HEK293T (cell line): ENCODE results near the gene ALG6.
"Not testable (repeated sequence)": the region's sequence is repeated elsewhere in the genome, so short reads cannot be mapped to it uniquely, and the experiment has no call there.

Experiments used
- CTCF ChIA-PET: fragments of 350-600 bp; formaldehyde crosslinking; extraction: SDS; loops from one replicate; lab custom pipeline; 2021; ENCODE audit warnings: antibody characterized with exemption, inconsistent platforms; lab: Yijun Ruan, JAX
- POLR2A ChIA-PET: fragments of 350-600 bp; formaldehyde crosslinking; extraction: SDS; loops from one replicate; lab custom pipeline; 2020; ENCODE audit warnings: antibody characterized with exemption, inconsistent platforms; lab: Yijun Ruan, JAX
- DNase-seq: peaks from one replicate; pipeline ENCODE4 v3.0.0; 2012; ENCODE audit warnings: mixed read lengths; ENCODE audit errors: extremely low spot score
- ARNT ChIP-seq: fragments of 450-650 bp; IDR thresholded peaks from 2 replicates; pipeline ENCODE4 v1.6.1; 2017; ENCODE audit warnings: mild to moderate bottlenecking
- BHLHE40 ChIP-seq: fragments of 450-650 bp; IDR thresholded peaks from 2 replicates; pipeline ENCODE4 v1.6.1; 2016; ENCODE audit warnings: mild to moderate bottlenecking, moderate library complexity, borderline replicate concordance
- CTBP1 ChIP-seq: fragments of 450-650 bp; IDR thresholded peaks from 2 replicates; pipeline ENCODE4 v1.6.1; 2016; ENCODE audit warnings: borderline replicate concordance
- ELF4 ChIP-seq: fragments of 450-650 bp; IDR thresholded peaks from 2 replicates; pipeline ENCODE4 v1.6.1; 2017; ENCODE audit warnings: antibody characterized with exemption
- FOXA1 ChIP-seq: fragments of 450-650 bp; IDR thresholded peaks from 2 replicates; pipeline ENCODE4 v1.6.1; 2016; ENCODE audit warnings: mild to moderate bottlenecking
- FOXK2 ChIP-seq: fragments of 450-650 bp; IDR thresholded peaks from 2 replicates; pipeline ENCODE4 v1.6.1; 2016; ENCODE audit warnings: mild to moderate bottlenecking
- FOXM1 ChIP-seq: fragments of 450-650 bp; IDR thresholded peaks from 2 replicates; pipeline ENCODE4 v1.6.1; 2017; ENCODE audit warnings: mild to moderate bottlenecking, borderline replicate concordance
- HDGF ChIP-seq: fragments of 450-650 bp; IDR thresholded peaks from 2 replicates; pipeline ENCODE4 v1.6.1; 2017; ENCODE audit warnings: antibody characterized with exemption, borderline replicate concordance
- L3MBTL2 ChIP-seq: fragments of 450-650 bp; conservative IDR thresholded peaks from 2 replicates; pipeline ENCODE4 v1.6.1; 2016; ENCODE audit warnings: mild to moderate bottlenecking
- LEF1 ChIP-seq: fragments of 450-650 bp; IDR thresholded peaks from 2 replicates; pipeline ENCODE4 v1.6.1; 2017; ENCODE audit warnings: mild to moderate bottlenecking, borderline replicate concordance
- NFRKB ChIP-seq: fragments of 450-650 bp; IDR thresholded peaks from 2 replicates; pipeline ENCODE4 v1.6.1; 2016; ENCODE audit warnings: mild to moderate bottlenecking, moderate library complexity
- SP1 ChIP-seq: fragments of 450-650 bp; IDR thresholded peaks from 2 replicates; pipeline ENCODE4 v1.6.1; 2017
- SUZ12 ChIP-seq: fragments of 450-650 bp; IDR thresholded peaks from 2 replicates; pipeline ENCODE4 v1.6.1; 2016; ENCODE audit warnings: mild to moderate bottlenecking
- TARDBP ChIP-seq: fragments of 450-650 bp; IDR thresholded peaks from 2 replicates; pipeline ENCODE4 v1.6.1; 2016
- ZNF384 ChIP-seq: fragments of 450-650 bp; IDR thresholded peaks from 2 replicates; pipeline ENCODE4 v1.6.1; 2016
- TF ChIP-seq, protein P1 (sequence below): fragments of 450-650 bp; IDR thresholded peaks from 2 replicates; pipeline ENCODE4 v1.6.1; 2016

Gene ALG6

GRCh38 chr1:63461661-63462230 lies 94.3 kb downstream of the ALG6 start:
- no peak for DNase-seq
- ChIA-PET POLR2A (no interaction called here), CTCF (interaction anchor here (0.6 to 0.7 kb wide), 2 partner anchors 16 to 351 kb away, joined by 4 to 7 read pairs; no protein-coding TSS in a partner anchor)
- TF ChIP-seq TARDBP (no peak), NFRKB (no peak), HDGF (no peak), SP1 (no peak), L3MBTL2 (no peak), LEF1 (no peak), ZNF384 (no peak), FOXM1 (no peak), FOXA1 (no peak), FOXK2 (no peak), BHLHE40 (no peak), CTBP1 (no peak), SUZ12 (no peak), ELF4 (no peak), ARNT (no peak)
- TF ChIP-seq, protein P1, sequence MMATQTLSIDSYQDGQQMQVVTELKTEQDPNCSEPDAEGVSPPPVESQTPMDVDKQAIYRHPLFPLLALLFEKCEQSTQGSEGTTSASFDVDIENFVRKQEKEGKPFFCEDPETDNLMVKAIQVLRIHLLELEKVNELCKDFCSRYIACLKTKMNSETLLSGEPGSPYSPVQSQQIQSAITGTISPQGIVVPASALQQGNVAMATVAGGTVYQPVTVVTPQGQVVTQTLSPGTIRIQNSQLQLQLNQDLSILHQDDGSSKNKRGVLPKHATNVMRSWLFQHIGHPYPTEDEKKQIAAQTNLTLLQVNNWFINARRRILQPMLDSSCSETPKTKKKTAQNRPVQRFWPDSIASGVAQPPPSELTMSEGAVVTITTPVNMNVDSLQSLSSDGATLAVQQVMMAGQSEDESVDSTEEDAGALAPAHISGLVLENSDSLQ, result no peak

DNA sequence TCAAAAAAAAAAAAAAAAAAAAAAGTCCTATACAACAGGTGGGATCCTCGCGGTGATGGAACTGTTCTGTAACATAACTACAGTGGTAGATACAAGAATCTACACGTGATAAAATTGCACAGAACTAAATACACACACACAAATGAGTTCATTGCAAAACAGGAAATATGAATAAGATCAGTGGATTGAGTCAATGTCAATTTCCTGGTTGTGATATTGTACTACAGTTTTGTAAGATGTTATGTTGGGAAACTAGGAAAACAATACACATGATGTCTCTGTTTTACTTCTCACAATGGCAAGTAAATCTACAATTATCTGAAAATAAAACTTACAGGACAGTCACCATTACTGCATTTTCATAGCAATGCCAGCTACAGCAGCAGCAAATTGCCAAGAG lies 95.8 kb downstream of the ALG6 start:
- ChIA-PET POLR2A (no interaction called here), CTCF (no interaction called here)
- no peak for TF ChIP-seq FOXA1
- no peak for TF ChIP-seq TARDBP
- TF ChIP-seq ZNF384, result no peak
- no peak for TF ChIP-seq ELF4
- no peak for TF ChIP-seq CTBP1
- TF ChIP-seq, protein P1, result no peak
- TF ChIP-seq NFRKB, result no peak
- TF ChIP-seq L3MBTL2, result no peak
- no peak for TF ChIP-seq ARNT
- no peak for TF ChIP-seq BHLHE40
- no peak for TF ChIP-seq HDGF
- no peak for TF ChIP-seq FOXM1
- no peak for TF ChIP-seq FOXK2
- TF ChIP-seq SUZ12, result no peak
- no peak for TF ChIP-seq LEF1
- no peak for TF ChIP-seq SP1
- no peak for DNase-seq

- ChIA-PET POLR2A (no interaction called here), CTCF (no interaction called here)
- TF ChIP-seq TARDBP (no peak), HDGF (no peak)
- TF ChIP-seq, protein P1, result no peak
- no peak for DNase-seq
These were observed 98.8 kb downstream of the ALG6 start for GRCh38 chr1:63466181-63466580.

DNA sequence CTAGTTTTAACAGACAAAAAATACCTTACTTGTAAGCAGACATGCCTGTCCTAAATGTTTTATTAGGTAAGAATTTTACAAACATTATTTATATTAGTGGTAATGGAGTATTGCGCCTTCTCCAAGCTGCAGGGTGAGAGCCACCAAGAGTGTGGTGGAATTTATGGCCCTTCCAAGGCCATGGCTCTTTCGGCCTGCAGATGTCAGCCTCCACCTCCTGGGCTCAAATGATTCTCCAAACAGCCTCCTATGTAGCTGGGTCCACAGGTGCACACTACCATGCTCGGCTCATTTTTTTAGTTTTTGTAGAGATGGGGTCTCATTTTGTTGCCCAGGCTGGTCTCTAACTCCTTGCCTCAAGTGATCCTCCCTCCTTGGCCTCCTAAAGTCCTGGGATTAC lies 99.3 kb downstream of the ALG6 start:
- ChIA-PET POLR2A (no interaction called here), CTCF (interaction anchor here (0.8 kb wide), 1 partner anchor 32 kb away, joined by 3 read pairs; no protein-coding TSS in a partner anchor)
- DNase-seq, result no peak
- no peak for TF ChIP-seq ARNT
- TF ChIP-seq TARDBP, result no peak
- no peak for TF ChIP-seq FOXK2
- TF ChIP-seq FOXM1, result no peak
- no peak for TF ChIP-seq ELF4
- no peak for TF ChIP-seq CTBP1
- TF ChIP-seq FOXA1, result no peak
- TF ChIP-seq SUZ12, result no peak
- no peak for TF ChIP-seq NFRKB
- TF ChIP-seq, protein P1, result no peak
- no peak for TF ChIP-seq SP1
- no peak for TF ChIP-seq LEF1
- TF ChIP-seq ZNF384, result no peak
- no peak for TF ChIP-seq BHLHE40
- TF ChIP-seq L3MBTL2, result no peak
- TF ChIP-seq HDGF, result no peak

- DNase-seq, POLR2A ChIA-PET: not testable (repeated sequence)
- CTCF ChIA-PET, result interaction anchor here (0.5 to 0.6 kb wide), 2 partner anchors 55 to 69 kb away, joined by 7 read pairs; partner anchors contain the start of genes EFCAB7 and ITGB3BP
These were observed 101.3 kb downstream of the ALG6 start for GRCh38 chr1:63468683-63469082.

GRCh38 chr1:63475761-63476160 lies 108.3 kb downstream of the ALG6 start:
- TF ChIP-seq TARDBP, result no peak
- no peak for TF ChIP-seq SP1
- TF ChIP-seq ELF4, result no peak
- no peak for TF ChIP-seq ZNF384
- no peak for TF ChIP-seq CTBP1
- no peak for TF ChIP-seq FOXK2
- TF ChIP-seq HDGF, result no peak
- TF ChIP-seq, protein P1, result no peak
- TF ChIP-seq FOXA1, result no peak
- DNase-seq, result no peak
- ChIA-PET CTCF (interaction anchor here (0.6 kb wide), 1 partner anchor 396 kb away, joined by 3 read pairs; no protein-coding TSS in a partner anchor), POLR2A (no interaction called here)
